ENCODE results near the gene SPINT2.

DNA sequence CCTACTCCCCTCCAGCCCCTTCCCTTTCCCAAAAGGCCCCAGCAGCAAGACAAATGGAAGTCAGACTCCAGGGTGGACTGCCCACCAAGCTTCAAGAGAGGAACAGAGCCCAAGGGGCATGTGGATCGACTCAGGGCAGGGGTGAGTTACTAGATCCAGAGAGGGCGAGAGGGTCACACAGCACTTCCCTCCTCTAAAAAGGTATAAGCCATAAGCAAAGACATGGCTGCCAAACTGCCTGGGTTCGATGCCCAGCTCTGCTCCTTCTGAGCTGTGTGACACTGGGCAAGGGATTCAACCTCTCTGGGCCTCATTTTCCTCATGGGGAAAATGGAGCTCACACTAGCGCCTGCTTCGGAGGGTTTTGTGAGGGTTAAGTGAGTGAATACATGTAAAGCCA is 12.0 kb upstream of the SPINT2 start:
- no peak for TF ChIP-seq EZH2 (IDR thresholded peaks at IDR 0.05; ENCODE audit: borderline replicate concordance, insufficient read depth, low read depth, low read length, poor library complexity, severe bottlenecking)
- TF ChIP-seq, protein P1, sequence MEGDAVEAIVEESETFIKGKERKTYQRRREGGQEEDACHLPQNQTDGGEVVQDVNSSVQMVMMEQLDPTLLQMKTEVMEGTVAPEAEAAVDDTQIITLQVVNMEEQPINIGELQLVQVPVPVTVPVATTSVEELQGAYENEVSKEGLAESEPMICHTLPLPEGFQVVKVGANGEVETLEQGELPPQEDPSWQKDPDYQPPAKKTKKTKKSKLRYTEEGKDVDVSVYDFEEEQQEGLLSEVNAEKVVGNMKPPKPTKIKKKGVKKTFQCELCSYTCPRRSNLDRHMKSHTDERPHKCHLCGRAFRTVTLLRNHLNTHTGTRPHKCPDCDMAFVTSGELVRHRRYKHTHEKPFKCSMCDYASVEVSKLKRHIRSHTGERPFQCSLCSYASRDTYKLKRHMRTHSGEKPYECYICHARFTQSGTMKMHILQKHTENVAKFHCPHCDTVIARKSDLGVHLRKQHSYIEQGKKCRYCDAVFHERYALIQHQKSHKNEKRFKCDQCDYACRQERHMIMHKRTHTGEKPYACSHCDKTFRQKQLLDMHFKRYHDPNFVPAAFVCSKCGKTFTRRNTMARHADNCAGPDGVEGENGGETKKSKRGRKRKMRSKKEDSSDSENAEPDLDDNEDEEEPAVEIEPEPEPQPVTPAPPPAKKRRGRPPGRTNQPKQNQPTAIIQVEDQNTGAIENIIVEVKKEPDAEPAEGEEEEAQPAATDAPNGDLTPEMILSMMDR (IDR thresholded peaks at IDR 0.05) = no peak

Measured in B cell (primary cell).